Activated T-helper 17 cell treated with anti-CD3 and anti-CD28 coated beads, Interleukin-2, amount 50 U/mL, for 72 hours (primary cell): Measurements from ENCODE around the gene PRPF19. TPM values are rescaled to one million over a fixed set of nuclear protein-coding genes. Genes with fewer than 3 reads are reported as not detected.

ENCODE experiments used
- ATAC-seq: fragments of 150-1000 bp; cut with Tn5 transposase; replicated peaks from 2 replicates; pipeline ENCODE4 v1.10.0; 2021; ENCODE audit warnings: mild to moderate bottlenecking, moderate library complexity
- H3K27ac Mint-ChIP-seq: one replicate; pipeline ENCODE4 v1.8.0; 2022; ENCODE audit warnings: mixed read lengths
- H3K27me3 Mint-ChIP-seq: one replicate; pipeline ENCODE4 v1.8.0; 2022; ENCODE audit warnings: mixed read lengths
- H3K36me3 Mint-ChIP-seq: one replicate; pipeline ENCODE4 v1.8.0; 2022; ENCODE audit warnings: low read depth, mild to moderate bottlenecking, mixed read lengths
- H3K4me1 Mint-ChIP-seq: one replicate; pipeline ENCODE4 v1.8.0; 2022; ENCODE audit warnings: mixed read lengths
- H3K4me3 Mint-ChIP-seq: one replicate; pipeline ENCODE4 v1.8.0; 2022; ENCODE audit warnings: mild to moderate bottlenecking, mixed read lengths
- H3K9me3 Mint-ChIP-seq: one replicate; pipeline ENCODE4 v1.8.0; 2022; ENCODE audit warnings: mixed read lengths
- total RNA-seq, 2 donors: library from RNA; stranded (reverse); gene quantifications; one replicate each; pipeline ENCODE4 v1.2.3, GENCODE V29; 2022

The PRPF19 gene
- 100 to 1,000 TPM in 1 of 2 donors, 10 to 100 TPM in 1; 80.2 to 165 TPM for total RNA-seq

- Mint-ChIP-seq H3K27me3 (no peaks in the 10 kb centered on the region), H3K4me1 (peaks cover 25% of the 10 kb centered on the region), H3K27ac (peak within 1 kb of the TSS; percentile 97)
Measured at GRCh38 chr11:60906132-60906972, at the start of gene PRPF19. TSS of gene PRPF19 (minus strand) at chr11:60906585. CDS start at chr11:60906382, 203 bp downstream.

GRCh38 chr11:60955571-60955970, 49.2 kb upstream of the PRPF19 start:
- peaks cover 6% of the 10 kb centered on the region for H3K4me1 Mint-ChIP-seq
- ATAC-seq: no peak
- H3K4me3 Mint-ChIP-seq: no peak overlapping the region
- H3K9me3 Mint-ChIP-seq: no peaks in the 10 kb centered on the region
- no peak overlapping the region for H3K27ac Mint-ChIP-seq
- H3K27me3 Mint-ChIP-seq: peaks cover 13% of the 10 kb centered on the region
- no peaks in the 10 kb centered on the region for H3K36me3 Mint-ChIP-seq

More at GRCh38 chr11:60906132-60906972, at the start of gene PRPF19:
- ATAC-seq: peak; percentile 94
- Mint-ChIP-seq H3K36me3 (peaks cover 49% of the 10 kb centered on the region), H3K4me3 (peak within 1 kb of the TSS; percentile 98), H3K9me3 (no peaks in the 10 kb centered on the region)

- H3K4me3 Mint-ChIP-seq: no peak overlapping the region
- peaks cover 13% of the 10 kb centered on the region for H3K27me3 Mint-ChIP-seq
- no peaks in the 10 kb centered on the region for H3K36me3 Mint-ChIP-seq
- no peak for ATAC-seq
- no peaks in the 10 kb centered on the region for H3K9me3 Mint-ChIP-seq
- no peak overlapping the region for H3K27ac Mint-ChIP-seq
- peaks cover 6% of the 10 kb centered on the region for H3K4me1 Mint-ChIP-seq
Measured at GRCh38 chr11:60954421-60954820, 48.0 kb upstream of the PRPF19 start.

GRCh38 chr11:60953781-60954180, 47.4 kb upstream of the PRPF19 start:
- H3K27ac Mint-ChIP-seq: no peak overlapping the region
- no peak overlapping the region for H3K4me3 Mint-ChIP-seq
- H3K27me3 Mint-ChIP-seq: peaks cover 13% of the 10 kb centered on the region
- ATAC-seq: no peak
- H3K36me3 Mint-ChIP-seq: no peaks in the 10 kb centered on the region
- H3K4me1 Mint-ChIP-seq: peaks cover 6% of the 10 kb centered on the region
- H3K9me3 Mint-ChIP-seq: no peaks in the 10 kb centered on the region

- Mint-ChIP-seq H3K9me3 (no peaks in the 10 kb centered on the region), H3K4me3 (peak overlapping the region; percentile 71), H3K27ac (peak overlapping the region; percentile 79), H3K27me3 (peaks cover 17% of the 10 kb centered on the region), H3K36me3 (no peaks in the 10 kb centered on the region), H3K4me1 (peaks cover 6% of the 10 kb centered on the region)
- no peak for ATAC-seq
Measured at GRCh38 chr11:60952742-60953170, 46.4 kb upstream of the PRPF19 start.

- Mint-ChIP-seq H3K27ac (peak within 1 kb of the TSS; percentile 79), H3K4me1 (peaks cover 6% of the 10 kb centered on the region), H3K4me3 (peak within 1 kb of the TSS; percentile 71), H3K36me3 (no peaks in the 10 kb centered on the region), H3K9me3 (no peaks in the 10 kb centered on the region), H3K27me3 (peaks cover 17% of the 10 kb centered on the region)
- ATAC-seq: peak; percentile 40
Measured at GRCh38 chr11:60951904-60952741, 45.7 kb upstream of the PRPF19 start, which contains the start of gene SLC15A3. TSS of gene SLC15A3 (minus strand) at chr11:60952176. CDS start at chr11:60951551, 625 bp downstream.

GRCh38 chr11:60951606-60951903, 45.2 kb upstream of the PRPF19 start:
- H3K36me3 Mint-ChIP-seq: no peaks in the 10 kb centered on the region
- no peaks in the 10 kb centered on the region for H3K9me3 Mint-ChIP-seq
- ATAC-seq: no peak
- peaks cover 17% of the 10 kb centered on the region for H3K27me3 Mint-ChIP-seq
- H3K27ac Mint-ChIP-seq: no peak overlapping the region
- H3K4me3 Mint-ChIP-seq: peak overlapping the region; percentile 71
- H3K4me1 Mint-ChIP-seq: peaks cover 6% of the 10 kb centered on the region

- peak; percentile 54 for ATAC-seq
- Mint-ChIP-seq H3K4me3 (peak overlapping the region; percentile 71), H3K27me3 (peaks cover 17% of the 10 kb centered on the region), H3K4me1 (peaks cover 6% of the 10 kb centered on the region), H3K36me3 (no peaks in the 10 kb centered on the region), H3K27ac (no peak overlapping the region), H3K9me3 (no peaks in the 10 kb centered on the region)
Measured at GRCh38 chr11:60950933-60951605, 44.7 kb upstream of the PRPF19 start.

- Mint-ChIP-seq H3K9me3 (no peaks in the 10 kb centered on the region), H3K27me3 (peaks cover 17% of the 10 kb centered on the region), H3K4me1 (peaks cover 6% of the 10 kb centered on the region), H3K27ac (no peak overlapping the region), H3K36me3 (no peaks in the 10 kb centered on the region), H3K4me3 (peak overlapping the region; percentile 20)
- ATAC-seq: no peak
Measured at GRCh38 chr11:60950024-60950423, 43.6 kb upstream of the PRPF19 start.

GRCh38 chr11:60948250-60948649, 41.9 kb upstream of the PRPF19 start:
- no peaks in the 10 kb centered on the region for H3K9me3 Mint-ChIP-seq
- H3K27me3 Mint-ChIP-seq: peaks cover 20% of the 10 kb centered on the region
- no peak for ATAC-seq
- H3K4me1 Mint-ChIP-seq: peaks cover 11% of the 10 kb centered on the region
- no peak overlapping the region for H3K27ac Mint-ChIP-seq
- no peak overlapping the region for H3K4me3 Mint-ChIP-seq
- no peaks in the 10 kb centered on the region for H3K36me3 Mint-ChIP-seq

GRCh38 chr11:60947700-60948099, 41.3 kb upstream of the PRPF19 start:
- Mint-ChIP-seq H3K36me3 (no peaks in the 10 kb centered on the region), H3K9me3 (no peaks in the 10 kb centered on the region), H3K4me3 (no peak overlapping the region), H3K27ac (no peak overlapping the region), H3K27me3 (peaks cover 17% of the 10 kb centered on the region), H3K4me1 (peaks cover 11% of the 10 kb centered on the region)
- no peak for ATAC-seq

GRCh38 chr11:60946601-60947264, 40.3 kb upstream of the PRPF19 start:
- ATAC-seq: no peak
- H3K4me3 Mint-ChIP-seq: no peak overlapping the region
- H3K27ac Mint-ChIP-seq: no peak overlapping the region
- no peaks in the 10 kb centered on the region for H3K9me3 Mint-ChIP-seq
- H3K36me3 Mint-ChIP-seq: no peaks in the 10 kb centered on the region
- peaks cover 5% of the 10 kb centered on the region for H3K4me1 Mint-ChIP-seq
- H3K27me3 Mint-ChIP-seq: peaks cover 9% of the 10 kb centered on the region

- H3K36me3 Mint-ChIP-seq: no peaks in the 10 kb centered on the region
- H3K4me1 Mint-ChIP-seq: peaks cover 5% of the 10 kb centered on the region
- ATAC-seq: no peak
- no peak overlapping the region for H3K27ac Mint-ChIP-seq
- peaks cover 8% of the 10 kb centered on the region for H3K27me3 Mint-ChIP-seq
- no peak overlapping the region for H3K4me3 Mint-ChIP-seq
- no peaks in the 10 kb centered on the region for H3K9me3 Mint-ChIP-seq
Measured at GRCh38 chr11:60945295-60945667, 38.9 kb upstream of the PRPF19 start.
